ENCODE data around the gene POLR3K.

DNA sequence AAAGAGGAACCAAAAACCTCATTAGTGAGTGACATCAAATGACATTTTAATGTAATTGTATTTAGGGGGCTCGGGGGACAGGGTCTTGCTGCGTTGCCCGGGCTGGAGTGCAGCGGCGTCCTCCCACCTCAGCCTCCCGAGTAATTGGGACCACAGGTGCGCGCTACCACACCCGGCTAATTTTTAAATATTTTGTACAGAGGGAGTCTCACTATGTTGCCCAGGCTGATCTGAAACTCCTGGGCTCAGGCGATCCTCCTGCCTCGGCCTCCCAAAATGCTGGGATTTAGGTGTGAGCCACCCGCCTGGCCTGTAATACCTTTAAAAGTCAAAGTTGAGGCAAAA is 801 bp upstream of the POLR3K start:
- TF ChIP-seq CTCF (IDR thresholded peaks at IDR 0.05; ENCODE audit: insufficient read depth, low read length, poor library complexity, severe bottlenecking) (no peak), EZH2phosphoT487 (conservative IDR thresholded peaks at IDR 0.05; ENCODE audit: low read length) (no peak)

Data from SU-DHL-6 (cell line).